ENCODE measurements around the gene RAB11FIP3. TPM values are rescaled to one million over a fixed set of nuclear protein-coding genes. Genes with fewer than 3 reads are reported as not detected.
"Not testable (repeated sequence)": the region's sequence is repeated elsewhere in the genome, so short reads cannot be mapped to it uniquely, and the experiment has no call there.

Gene RAB11FIP3
- total and polyA plus RNA-seq, 2 donors: 16.8 to 57.0 TPM

- DNase-seq (ENCODE audit: extremely low spot score): no peak
- 90% methylated on average over 32 of the region's 32 CpGs for WGBS
- Histone ChIP-seq H3K36me3 (ENCODE audit: insufficient read depth) (no peaks in the 10 kb centered on the region), H3K27ac (ENCODE audit: low read depth) (no peak overlapping the region), H3K4me3 (ENCODE audit: low read depth, low read length) (no peak overlapping the region), H3K4me1 (ENCODE audit: insufficient read depth) (no peaks in the 10 kb centered on the region)
Observed at GRCh38 chr16:473046-474043, 47.9 kb downstream of the RAB11FIP3 start.

GRCh38 chr16:474420-475122, 49.1 kb downstream of the RAB11FIP3 start:
- no peak for DNase-seq (ENCODE audit: extremely low spot score)
- WGBS: 85% methylated on average over 19 of the region's 19 CpGs
- H3K36me3 ChIP-seq (ENCODE audit: insufficient read depth): no peaks in the 10 kb centered on the region
- H3K4me1 ChIP-seq (ENCODE audit: insufficient read depth): no peaks in the 10 kb centered on the region
- no peak overlapping the region for H3K27ac ChIP-seq (ENCODE audit: low read depth)
- no peak overlapping the region for H3K4me3 ChIP-seq (ENCODE audit: low read depth, low read length)

GRCh38 chr16:476039-476438, 50.6 kb downstream of the RAB11FIP3 start:
- H3K4me1 ChIP-seq (ENCODE audit: insufficient read depth): no peaks in the 10 kb centered on the region
- no peaks in the 10 kb centered on the region for H3K36me3 ChIP-seq (ENCODE audit: insufficient read depth)
- H3K27ac ChIP-seq (ENCODE audit: low read depth): no peak overlapping the region
- H3K4me3 ChIP-seq (ENCODE audit: low read depth, low read length): no peak overlapping the region
- no peak for DNase-seq (ENCODE audit: extremely low spot score)
- 66% methylated on average over 6 of the region's 6 CpGs for WGBS

GRCh38 chr16:477301-478157, 52.1 kb downstream of the RAB11FIP3 start:
- Histone ChIP-seq H3K4me1 (ENCODE audit: insufficient read depth) (no peaks in the 10 kb centered on the region), H3K4me3 (ENCODE audit: low read depth, low read length) (no peak overlapping the region), H3K27ac (ENCODE audit: low read depth) (no peak overlapping the region), H3K36me3 (ENCODE audit: insufficient read depth) (no peaks in the 10 kb centered on the region)
- 89% methylated on average over 23 of the region's 23 CpGs for WGBS
- DNase-seq (ENCODE audit: extremely low spot score): no peak

- H3K4me3 ChIP-seq (ENCODE audit: low read depth, low read length); H3K4me1 ChIP-seq (ENCODE audit: insufficient read depth); DNase-seq (ENCODE audit: extremely low spot score); H3K36me3 ChIP-seq (ENCODE audit: insufficient read depth); H3K27ac ChIP-seq (ENCODE audit: low read depth): not testable (repeated sequence)
- 84% methylated on average over 10 of the region's 10 CpGs for WGBS
Observed at GRCh38 chr16:478287-478686, 52.8 kb downstream of the RAB11FIP3 start.

GRCh38 chr16:482468-483185, 57.2 kb downstream of the RAB11FIP3 start:
- no peak for DNase-seq (ENCODE audit: extremely low spot score)
- H3K4me1 ChIP-seq (ENCODE audit: insufficient read depth): no peaks in the 10 kb centered on the region
- no peak overlapping the region for H3K4me3 ChIP-seq (ENCODE audit: low read depth, low read length)
- no peaks in the 10 kb centered on the region for H3K36me3 ChIP-seq (ENCODE audit: insufficient read depth)
- 93% methylated on average over 31 of the region's 31 CpGs for WGBS
- H3K27ac ChIP-seq (ENCODE audit: low read depth): no peak overlapping the region

- H3K4me3 ChIP-seq (ENCODE audit: low read depth, low read length): no peak overlapping the region
- H3K4me1 ChIP-seq (ENCODE audit: insufficient read depth): no peaks in the 10 kb centered on the region
- H3K27ac ChIP-seq (ENCODE audit: low read depth): no peak overlapping the region
- WGBS: 39% methylated on average over 14 of the region's 14 CpGs
- H3K36me3 ChIP-seq (ENCODE audit: insufficient read depth): no peaks in the 10 kb centered on the region
- DNase-seq (ENCODE audit: extremely low spot score): no peak
Observed at GRCh38 chr16:483341-484075, 58.1 kb downstream of the RAB11FIP3 start.

GRCh38 chr16:489606-490005, 64.2 kb downstream of the RAB11FIP3 start:
- Histone ChIP-seq H3K27ac (ENCODE audit: low read depth) (no peak overlapping the region), H3K4me1 (ENCODE audit: insufficient read depth) (no peaks in the 10 kb centered on the region), H3K36me3 (ENCODE audit: insufficient read depth) (no peaks in the 10 kb centered on the region), H3K4me3 (ENCODE audit: low read depth, low read length) (no peak overlapping the region)
- no peak for DNase-seq (ENCODE audit: extremely low spot score)
- 92% methylated on average over 16 of the region's 16 CpGs for WGBS

GRCh38 chr16:490768-491167, 65.3 kb downstream of the RAB11FIP3 start:
- 92% methylated on average over 10 of the region's 10 CpGs for WGBS
- no peak for DNase-seq (ENCODE audit: extremely low spot score)
- no peak overlapping the region for H3K27ac ChIP-seq (ENCODE audit: low read depth)
- no peak overlapping the region for H3K4me3 ChIP-seq (ENCODE audit: low read depth, low read length)
- H3K4me1 ChIP-seq (ENCODE audit: insufficient read depth): no peaks in the 10 kb centered on the region
- H3K36me3 ChIP-seq (ENCODE audit: insufficient read depth): no peaks in the 10 kb centered on the region

GRCh38 chr16:491220-491919, 65.9 kb downstream of the RAB11FIP3 start:
- no peak for DNase-seq (ENCODE audit: extremely low spot score)

GRCh38 chr16:492211-492875, 66.9 kb downstream of the RAB11FIP3 start:
- 94% methylated on average over 30 of the region's 30 CpGs for WGBS
- no peak overlapping the region for H3K27ac ChIP-seq (ENCODE audit: low read depth)
- H3K4me3 ChIP-seq (ENCODE audit: low read depth, low read length): no peak overlapping the region
- H3K36me3 ChIP-seq (ENCODE audit: insufficient read depth): no peaks in the 10 kb centered on the region
- no peak for DNase-seq (ENCODE audit: extremely low spot score)
- no peaks in the 10 kb centered on the region for H3K4me1 ChIP-seq (ENCODE audit: insufficient read depth)

More at GRCh38 chr16:491220-491919, 65.9 kb downstream of the RAB11FIP3 start:
- H3K4me3 ChIP-seq (ENCODE audit: low read depth, low read length): no peak overlapping the region
- H3K36me3 ChIP-seq (ENCODE audit: insufficient read depth): no peaks in the 10 kb centered on the region
- no peak overlapping the region for H3K27ac ChIP-seq (ENCODE audit: low read depth)
- H3K4me1 ChIP-seq (ENCODE audit: insufficient read depth): no peaks in the 10 kb centered on the region
- 87% methylated on average over 19 of the region's 19 CpGs for WGBS

Measured in urinary bladder (tissue), 4 donors.